Lung (tissue), 12 donors: Measurements from ENCODE around the gene TMEM14A. TPM values are rescaled to one million over a fixed set of nuclear protein-coding genes. Genes with fewer than 3 reads are reported as not detected.

Experiments used
- ATAC-seq: fragments of 200-7000 bp; cut with Tn5 transposase; one replicate; pipeline ENCODE4 v1.9.1; 2020; ENCODE audit warnings: moderate number of reproducible peaks; ENCODE audit not compliant: insufficient read depth, low FRiP score
- DNase-seq, 3 donors: peaks; one replicate each; pipeline ENCODE4 v3.0.0-alpha.2; 2013 to 2017
- H3K27ac ChIP-seq, 2 donors: one replicate each; pipeline ENCODE4 v1.5.1; 2013; ENCODE audit warnings: mild to moderate bottlenecking in 2 of 2, moderate library complexity in 2 of 2, control low read depth in 1 of 2, inconsistent platforms in 1 of 2, low read depth in 1 of 2, low read length in 1 of 2
- H3K27me3 ChIP-seq, 3 donors: one replicate each; pipeline ENCODE4 v1.5.1; 2013; ENCODE audit warnings: low read length in 2 of 3; ENCODE audit not compliant: control insufficient read depth in 3 of 3, insufficient read depth in 3 of 3
- H3K36me3 ChIP-seq, 4 donors: one replicate each; pipeline ENCODE4 v1.5.1; 2013; ENCODE audit warnings: low read length in 4 of 4, mild to moderate bottlenecking in 1 of 4, moderate library complexity in 1 of 4; ENCODE audit not compliant: control insufficient read depth in 4 of 4, insufficient read depth in 4 of 4
- H3K4me1 ChIP-seq, 5 donors: one replicate each; pipeline ENCODE4 v1.5.1; 2013; ENCODE audit warnings: low read length in 5 of 5, mild to moderate bottlenecking in 2 of 5, moderate library complexity in 1 of 5; ENCODE audit not compliant: control insufficient read depth in 5 of 5, insufficient read depth in 5 of 5
- H3K4me3 ChIP-seq: one replicate; pipeline ENCODE4 v1.5.1; 2013; ENCODE audit warnings: mild to moderate bottlenecking, control low read depth, moderate library complexity
- H3K9ac ChIP-seq, 2 donors: one replicate each; pipeline ENCODE4 v1.5.1; 2013; ENCODE audit warnings: low read length in 2 of 2, control low read depth in 1 of 2; ENCODE audit not compliant: insufficient read depth in 1 of 2
- H3K9me3 ChIP-seq, 4 donors: one replicate each; pipeline ENCODE4 v1.5.1; 2013; ENCODE audit warnings: low read length in 3 of 4, mild to moderate bottlenecking in 1 of 4, moderate library complexity in 1 of 4; ENCODE audit not compliant: control insufficient read depth in 4 of 4, insufficient read depth in 3 of 4
- WGBS, 2 donors: extraction: QIAGEN DNeasy Blood & Tissue Kit; methylation state at CpG; one replicate each; pipeline ENCODE4 v1.1.7; 2013; 5-methylcytosine and 5-hydroxymethylcytosine counted together
- polyA plus RNA-seq, 2 donors: library from polyadenylated mRNA; stranded (reverse); fragments of 200-250 nt; gene quantifications; one replicate each; pipeline ENCODE4 v1.2.1, GENCODE V29; 2013
- total RNA-seq, 2 donors: library from RNA; depleted of rRNA in 1 of 2; stranded (reverse); fragments of >200 nt in 1 of 2; gene quantifications; one replicate each; pipeline ENCODE4 v1.2.1, GENCODE V29; 2014 to 2021
- TF ChIP-seq, protein P1 (sequence below): IDR thresholded peaks from 2 replicates; pipeline ENCODE4 v1.5.1; 2012; ENCODE audit warnings: mild to moderate bottlenecking; ENCODE audit errors: control extremely low read depth, extremely low read depth
- donor health status: control.
- donor health status: control.
- donor health status: Bipolar disorder and iron deficiency.
- donor health status: healthy.
- donor health status: DM: yes; HTN: yes; CAD: no.

TMEM14A gene
- total and polyA plus RNA-seq, 4 donors = 14.0 to 18.5 (median 17.5) TPM

DNA sequence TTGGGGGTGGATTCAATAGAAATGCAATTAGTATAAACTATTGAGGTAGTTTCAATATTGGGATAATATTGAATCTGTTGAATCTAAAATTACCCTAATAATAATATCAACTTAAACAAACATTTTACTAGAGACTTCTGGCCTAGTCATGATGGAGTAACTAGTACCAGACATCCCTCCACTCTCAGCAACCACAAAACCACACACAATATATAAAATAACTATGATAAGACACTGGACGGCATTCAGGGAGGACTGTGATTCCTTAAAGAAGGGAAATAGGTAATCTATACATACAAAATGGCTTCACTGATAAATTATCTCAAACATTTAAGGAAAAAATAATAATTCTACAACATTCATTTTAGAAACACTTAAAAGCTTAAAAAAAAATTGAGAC, 38.9 kb upstream of the TMEM14A start:
- Histone ChIP-seq H3K27me3 (no peaks in the 10 kb centered on the region), H3K9me3 (no peaks in the 10 kb centered on the region), H3K4me3 (no peak overlapping the region), H3K4me1 (peaks cover 0 to 10% (median 0%) of the 10 kb centered on the region in 5 donors), H3K27ac (no peak overlapping the region), H3K9ac (no peak overlapping the region), H3K36me3 (no peaks in the 10 kb centered on the region)
- ATAC-seq = no peak
- 67 to 93% methylated on average over 1 of the region's 1 CpG for WGBS, 2 donors
- TF ChIP-seq, protein P1, sequence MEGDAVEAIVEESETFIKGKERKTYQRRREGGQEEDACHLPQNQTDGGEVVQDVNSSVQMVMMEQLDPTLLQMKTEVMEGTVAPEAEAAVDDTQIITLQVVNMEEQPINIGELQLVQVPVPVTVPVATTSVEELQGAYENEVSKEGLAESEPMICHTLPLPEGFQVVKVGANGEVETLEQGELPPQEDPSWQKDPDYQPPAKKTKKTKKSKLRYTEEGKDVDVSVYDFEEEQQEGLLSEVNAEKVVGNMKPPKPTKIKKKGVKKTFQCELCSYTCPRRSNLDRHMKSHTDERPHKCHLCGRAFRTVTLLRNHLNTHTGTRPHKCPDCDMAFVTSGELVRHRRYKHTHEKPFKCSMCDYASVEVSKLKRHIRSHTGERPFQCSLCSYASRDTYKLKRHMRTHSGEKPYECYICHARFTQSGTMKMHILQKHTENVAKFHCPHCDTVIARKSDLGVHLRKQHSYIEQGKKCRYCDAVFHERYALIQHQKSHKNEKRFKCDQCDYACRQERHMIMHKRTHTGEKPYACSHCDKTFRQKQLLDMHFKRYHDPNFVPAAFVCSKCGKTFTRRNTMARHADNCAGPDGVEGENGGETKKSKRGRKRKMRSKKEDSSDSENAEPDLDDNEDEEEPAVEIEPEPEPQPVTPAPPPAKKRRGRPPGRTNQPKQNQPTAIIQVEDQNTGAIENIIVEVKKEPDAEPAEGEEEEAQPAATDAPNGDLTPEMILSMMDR = no peak
- no peak for DNase-seq

DNA sequence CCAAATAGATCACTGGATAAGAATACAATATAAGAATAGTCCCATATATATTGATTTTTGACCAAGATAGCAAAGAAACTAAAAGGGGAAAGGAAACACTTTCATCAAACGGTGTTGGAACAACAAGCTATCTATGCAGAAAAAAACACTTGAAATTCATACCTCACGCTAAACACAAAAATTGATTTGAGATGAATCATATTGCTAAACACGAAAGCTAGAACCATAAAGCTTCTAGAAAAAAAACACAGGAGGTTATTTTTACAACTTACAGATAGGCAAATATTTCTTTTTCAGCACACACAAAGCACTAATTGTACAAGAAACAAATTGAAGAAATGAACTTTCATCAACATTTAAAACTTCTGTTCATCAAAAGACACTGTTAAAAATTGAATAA, 36.7 kb upstream of the TMEM14A start:
- H3K27me3 ChIP-seq = no peaks in the 10 kb centered on the region
- no peaks in the 10 kb centered on the region for H3K36me3 ChIP-seq
- no peaks in the 10 kb centered on the region for H3K9me3 ChIP-seq
- H3K9ac ChIP-seq = no peak overlapping the region
- peaks cover 0 to 10% (median 0%) of the 10 kb centered on the region in 5 donors for H3K4me1 ChIP-seq
- ATAC-seq (no peak), DNase-seq (no peak)
- TF ChIP-seq, protein P1 = no peak
- no peak overlapping the region for H3K4me3 ChIP-seq
- 85 to 91% methylated on average over 3 of the region's 3 CpGs for WGBS, 2 donors
- no peak overlapping the region for H3K27ac ChIP-seq

DNA sequence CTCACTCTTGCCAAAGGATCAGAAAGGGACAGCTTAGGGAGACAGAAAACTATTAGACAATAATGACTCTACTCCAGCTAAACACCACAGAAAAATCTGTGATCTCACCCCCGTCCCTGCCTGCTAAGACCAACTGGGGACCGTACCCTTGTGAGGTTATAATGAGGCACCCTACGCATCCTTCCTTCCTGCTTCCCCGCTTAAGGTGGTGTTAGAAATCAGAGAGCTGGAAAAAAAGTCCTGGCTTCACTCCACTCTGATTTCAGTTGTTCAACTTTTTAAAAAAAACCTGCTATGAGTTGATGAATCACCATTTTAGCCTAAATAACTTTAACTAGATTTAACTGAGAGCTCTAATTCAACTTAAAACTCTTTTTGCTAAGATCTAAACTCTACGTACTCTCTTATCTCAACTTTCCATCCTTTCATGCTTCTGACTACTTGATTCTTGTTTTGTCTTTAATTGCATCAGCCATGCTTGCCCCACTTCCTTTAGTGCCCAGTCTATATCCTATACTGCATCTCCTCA, 35.8 kb upstream of the TMEM14A start:
- Histone ChIP-seq H3K27ac (no peak overlapping the region), H3K9me3 (no peaks in the 10 kb centered on the region), H3K4me1 (peaks cover 0 to 15% (median 0%) of the 10 kb centered on the region in 5 donors), H3K9ac (no peak overlapping the region), H3K4me3 (no peak overlapping the region), H3K36me3 (no peaks in the 10 kb centered on the region), H3K27me3 (no peaks in the 10 kb centered on the region)
- TF ChIP-seq, protein P1 = no peak
- 37 to 50% methylated on average over 5 of the region's 5 CpGs for WGBS, 2 donors
- no peak for ATAC-seq
- DNase-seq = no peak

DNA sequence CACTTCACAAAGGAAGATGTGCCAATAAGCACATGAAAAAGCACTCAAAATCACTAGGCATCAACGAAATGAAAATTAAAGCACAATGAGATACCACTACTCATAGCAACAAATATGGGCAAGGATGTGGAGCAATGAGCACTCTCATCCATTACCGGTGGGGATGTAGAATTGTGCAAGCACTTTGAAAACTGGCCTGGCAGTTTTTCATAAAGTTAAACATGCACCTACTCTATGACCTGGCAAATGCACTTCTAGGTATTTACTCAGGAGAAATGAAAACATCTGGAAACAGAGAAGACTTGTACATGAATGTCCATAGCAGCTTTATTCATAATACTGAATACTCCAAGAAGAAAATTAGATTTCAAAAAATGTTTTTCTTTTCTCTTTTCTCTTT, 34.1 kb upstream of the TMEM14A start:
- 34 to 55% methylated on average over 2 of the region's 2 CpGs for WGBS, 2 donors
- DNase-seq (no peak), ATAC-seq (peak; percentile 19)
- peaks cover 0 to 31% (median 4%) of the 10 kb centered on the region in 5 donors for H3K4me1 ChIP-seq
- H3K27ac ChIP-seq = no peak overlapping the region
- no peak overlapping the region for H3K9ac ChIP-seq
- no peaks in the 10 kb centered on the region for H3K36me3 ChIP-seq
- H3K4me3 ChIP-seq = no peak overlapping the region
- no peaks in the 10 kb centered on the region for H3K27me3 ChIP-seq
- TF ChIP-seq, protein P1 = no peak
- H3K9me3 ChIP-seq = no peaks in the 10 kb centered on the region
